HG03342 (cell line): ENCODE results near the gene SLC19A1.
"Not testable (repeated sequence)": the region's sequence is repeated elsewhere in the genome, so short reads cannot be mapped to it uniquely, and the experiment has no call there.

ENCODE experiments used
- ATAC-seq: cut with Tn5 transposase; IDR thresholded peaks from one replicate; pipeline ENCODE4 v1.9.1; 2021; ENCODE audit warnings: mild to moderate bottlenecking, moderate library complexity; ENCODE audit not compliant: unreplicated experiment

Gene SLC19A1

GRCh38 chr21:45534636-45535331 is 7.5 kb downstream of the SLC19A1 start:
- ATAC-seq = no peak

GRCh38 chr21:45533846-45534635 is 8.2 kb downstream of the SLC19A1 start:
- ATAC-seq = no peak

GRCh38 chr21:45533361-45533845 is 8.8 kb downstream of the SLC19A1 start:
- ATAC-seq = no peak

GRCh38 chr21:45532826-45533360 is 9.3 kb downstream of the SLC19A1 start:
- no peak for ATAC-seq

- no peak for ATAC-seq
Observed at GRCh38 chr21:45531393-45532215, 10.6 kb downstream of the SLC19A1 start.

- ATAC-seq = not testable (repeated sequence)
Observed at GRCh38 chr21:45531114-45531392, 11.2 kb downstream of the SLC19A1 start.

GRCh38 chr21:45530423-45531113 is 11.7 kb downstream of the SLC19A1 start:
- no peak for ATAC-seq

- no peak for ATAC-seq
Observed at GRCh38 chr21:45529785-45530422, 12.3 kb downstream of the SLC19A1 start.

- no peak for ATAC-seq
Observed at GRCh38 chr21:45528981-45529784, 13.1 kb downstream of the SLC19A1 start.

- ATAC-seq = no peak
Observed at GRCh38 chr21:45528028-45528705, 14.1 kb downstream of the SLC19A1 start.

GRCh38 chr21:45527151-45527999 is 14.9 kb downstream of the SLC19A1 start:
- ATAC-seq = not testable (repeated sequence)

- ATAC-seq = no peak
Observed at GRCh38 chr21:45525910-45526306, 16.3 kb downstream of the SLC19A1 start.

GRCh38 chr21:45525153-45525909 is 16.9 kb downstream of the SLC19A1 start:
- ATAC-seq = no peak

- ATAC-seq = no peak
Observed at GRCh38 chr21:45524756-45525152, 17.5 kb downstream of the SLC19A1 start.

GRCh38 chr21:45523411-45524101 is 18.7 kb downstream of the SLC19A1 start:
- no peak for ATAC-seq

- no peak for ATAC-seq
Observed at GRCh38 chr21:45522986-45523385, 19.3 kb downstream of the SLC19A1 start.

GRCh38 chr21:45522381-45522780 is 19.9 kb downstream of the SLC19A1 start:
- ATAC-seq = no peak
